ENCODE results near the gene SEMA4A. TPM values are rescaled to one million over a fixed set of nuclear protein-coding genes. Genes with fewer than 3 reads are reported as not detected.
"Not testable (repeated sequence)": the region's sequence is repeated elsewhere in the genome, so short reads cannot be mapped to it uniquely, and the experiment has no call there.

SEMA4A gene
- total RNA-seq, 3 donors from 2014 or later: 1.4 to 21.5 (median 9.2) TPM

DNA sequence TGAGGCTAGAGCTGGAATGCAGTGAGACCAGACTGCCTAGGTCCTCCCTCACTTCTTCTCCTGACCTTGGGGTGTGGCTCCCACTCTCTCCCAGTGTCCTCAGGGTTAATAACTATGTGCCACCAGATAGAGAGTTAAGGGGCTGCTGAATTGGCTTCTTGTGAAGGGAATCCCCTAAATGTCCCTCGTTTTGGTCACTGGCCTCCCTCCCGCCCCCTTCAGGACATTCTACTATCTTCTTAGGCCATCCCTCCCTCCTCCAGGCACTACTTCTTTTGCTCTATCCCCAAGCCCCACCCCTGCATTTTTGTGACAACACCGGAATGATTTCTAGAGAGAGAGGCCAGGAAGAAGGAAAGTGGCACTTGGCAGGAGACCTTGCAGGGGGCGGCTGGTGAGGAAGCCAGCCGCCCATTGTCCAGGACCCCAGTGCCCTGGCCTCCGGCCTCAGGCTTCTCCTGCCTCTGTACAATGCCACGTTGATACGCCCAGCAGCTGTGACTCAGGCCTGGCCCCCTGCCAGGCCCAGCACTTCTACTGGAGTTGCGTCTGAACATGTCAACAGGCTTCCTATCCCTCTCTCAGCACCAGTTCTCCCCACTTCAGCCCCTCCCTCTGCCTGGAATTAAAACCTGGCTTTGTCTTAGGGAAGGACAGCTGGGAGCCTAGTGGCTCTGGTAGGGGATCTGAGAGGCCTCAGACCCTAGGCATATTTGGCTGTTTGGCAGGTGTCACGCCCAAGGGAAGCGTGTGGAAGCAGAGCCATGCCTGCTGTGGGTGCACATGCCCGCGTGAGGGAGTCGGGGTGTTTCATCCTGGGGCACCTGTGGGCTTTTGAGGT, 29.8 kb upstream of the SEMA4A start:
- Histone ChIP-seq H3K27ac (peak overlapping the region; percentile 94 to 98), H3K27me3 (no peaks in the 10 kb centered on the region), H3K4me1 (peaks cover 37 to 88% of the 10 kb centered on the region in 2 donors), H3K36me3 (no peaks in the 10 kb centered on the region), H3K9me3 (no peaks in the 10 kb centered on the region), H3K4me3 (peak overlapping the region; percentile 46 to 98 (median 57))
- TF ChIP-seq POLR2AphosphoS5 (IDR thresholded peaks at IDR 0.05) (peak; percentile 74 to 84 (median 80)), POLR2A (IDR thresholded peaks at IDR 0.05) (peak; percentile 35)
- TF ChIP-seq, protein P1, sequence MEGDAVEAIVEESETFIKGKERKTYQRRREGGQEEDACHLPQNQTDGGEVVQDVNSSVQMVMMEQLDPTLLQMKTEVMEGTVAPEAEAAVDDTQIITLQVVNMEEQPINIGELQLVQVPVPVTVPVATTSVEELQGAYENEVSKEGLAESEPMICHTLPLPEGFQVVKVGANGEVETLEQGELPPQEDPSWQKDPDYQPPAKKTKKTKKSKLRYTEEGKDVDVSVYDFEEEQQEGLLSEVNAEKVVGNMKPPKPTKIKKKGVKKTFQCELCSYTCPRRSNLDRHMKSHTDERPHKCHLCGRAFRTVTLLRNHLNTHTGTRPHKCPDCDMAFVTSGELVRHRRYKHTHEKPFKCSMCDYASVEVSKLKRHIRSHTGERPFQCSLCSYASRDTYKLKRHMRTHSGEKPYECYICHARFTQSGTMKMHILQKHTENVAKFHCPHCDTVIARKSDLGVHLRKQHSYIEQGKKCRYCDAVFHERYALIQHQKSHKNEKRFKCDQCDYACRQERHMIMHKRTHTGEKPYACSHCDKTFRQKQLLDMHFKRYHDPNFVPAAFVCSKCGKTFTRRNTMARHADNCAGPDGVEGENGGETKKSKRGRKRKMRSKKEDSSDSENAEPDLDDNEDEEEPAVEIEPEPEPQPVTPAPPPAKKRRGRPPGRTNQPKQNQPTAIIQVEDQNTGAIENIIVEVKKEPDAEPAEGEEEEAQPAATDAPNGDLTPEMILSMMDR (IDR thresholded peaks at IDR 0.05): peak in 2 of 3 donors; percentile 4 to 29
- peak; percentile 96 to 99 for DNase-seq (ENCODE audit: low spot score in 2 of 2)
- intact Hi-C loops (cut with DNase I; ENCODE audit: low total_unique reads): no loop called here

DNA sequence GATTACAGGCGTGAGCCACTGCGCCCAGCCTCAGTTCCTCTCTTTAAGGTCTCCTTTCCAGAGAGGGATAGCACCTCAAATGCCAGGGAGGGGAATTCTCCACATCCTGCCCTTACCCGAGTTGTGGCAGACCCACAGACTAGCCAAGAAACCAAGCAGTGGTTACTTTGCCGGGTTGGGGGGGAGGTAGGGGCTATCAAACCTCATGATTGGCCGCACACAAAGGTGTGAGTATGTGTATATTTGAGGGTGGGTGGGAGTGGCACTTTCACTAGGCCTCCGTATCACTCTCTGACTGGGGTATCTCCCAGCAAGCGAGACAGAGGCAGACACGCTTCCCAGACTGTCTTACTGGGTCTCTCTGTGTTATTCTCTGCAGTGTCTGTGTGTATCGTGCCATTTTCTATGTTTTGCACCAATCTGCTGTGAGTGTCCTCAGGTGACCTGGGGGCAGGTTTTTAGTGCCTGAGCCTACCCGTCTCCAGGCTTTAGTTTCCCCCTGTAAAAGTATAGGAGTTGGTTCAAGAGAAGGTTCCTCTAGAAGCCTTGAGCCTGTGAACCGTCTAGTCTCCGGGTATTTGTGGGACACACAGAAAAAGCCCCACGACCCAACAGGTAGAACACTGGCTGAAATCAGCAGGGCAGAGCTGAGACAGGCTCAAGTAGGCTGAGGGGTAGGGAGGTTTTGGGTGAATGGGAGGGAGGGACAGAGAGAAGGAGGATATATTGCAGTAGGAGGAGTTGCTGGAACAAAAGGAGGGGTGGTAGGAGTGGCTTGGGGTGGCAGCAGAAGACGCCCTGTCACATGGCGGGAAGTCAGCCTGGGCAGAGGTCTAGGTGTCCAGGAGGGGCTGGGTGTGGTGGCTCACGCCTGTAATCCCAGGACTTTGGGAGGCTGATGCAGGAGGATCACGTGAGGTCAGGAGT, 28.6 kb upstream of the SEMA4A start:
- no peaks in the 10 kb centered on the region for H3K36me3 ChIP-seq
- H3K27me3 ChIP-seq: no peaks in the 10 kb centered on the region
- TF ChIP-seq POLR2A (IDR thresholded peaks at IDR 0.05) (no peak), POLR2AphosphoS5 (IDR thresholded peaks at IDR 0.05) (peak in 1 of 3 donors; percentile 75)
- TF ChIP-seq, protein P1 (IDR thresholded peaks at IDR 0.05): no peak
- peak in 1 of 2 donors; percentile 70 for DNase-seq (ENCODE audit: low spot score in 2 of 2)
- H3K9me3 ChIP-seq: no peaks in the 10 kb centered on the region
- H3K27ac ChIP-seq: peak overlapping the region; percentile 94 to 98
- intact Hi-C loops (cut with DNase I; ENCODE audit: low total_unique reads): no loop called here
- H3K4me3 ChIP-seq: peak overlapping the region; percentile 46 to 98 (median 57)
- peaks cover 49 to 85% of the 10 kb centered on the region in 2 donors for H3K4me1 ChIP-seq

DNA sequence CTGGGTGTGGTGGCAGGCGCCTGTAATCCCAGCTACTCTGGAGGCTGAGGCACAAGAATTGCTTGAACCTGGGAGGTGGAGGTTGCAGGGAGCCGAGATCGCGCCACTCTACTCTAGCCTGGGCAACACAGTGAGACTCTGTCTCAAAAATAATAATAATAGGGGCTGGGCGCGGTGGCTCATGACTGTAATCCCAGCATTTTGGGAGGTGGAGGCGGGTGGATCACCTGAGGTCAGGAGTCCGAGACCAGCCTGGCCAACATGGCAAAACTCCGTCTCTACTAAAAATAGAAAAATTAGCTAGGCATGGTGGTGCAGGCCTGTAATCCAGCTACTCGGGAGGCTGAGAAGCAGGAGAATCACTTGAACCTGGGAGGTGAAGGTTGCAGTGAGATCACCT, 27.8 kb upstream of the SEMA4A start:
- H3K36me3 ChIP-seq; DNase-seq (ENCODE audit: low spot score in 2 of 2); H3K27me3 ChIP-seq; intact Hi-C loops (cut with DNase I; ENCODE audit: low total_unique reads); H3K9me3 ChIP-seq: not testable (repeated sequence)
- Histone ChIP-seq H3K27ac (peak overlapping the region; percentile 94 to 98), H3K4me3 (peak overlapping the region in 2 of 3 donors; percentile 57 to 98), H3K4me1 (peaks cover 51 to 83% of the 10 kb centered on the region in 2 donors)

DNA sequence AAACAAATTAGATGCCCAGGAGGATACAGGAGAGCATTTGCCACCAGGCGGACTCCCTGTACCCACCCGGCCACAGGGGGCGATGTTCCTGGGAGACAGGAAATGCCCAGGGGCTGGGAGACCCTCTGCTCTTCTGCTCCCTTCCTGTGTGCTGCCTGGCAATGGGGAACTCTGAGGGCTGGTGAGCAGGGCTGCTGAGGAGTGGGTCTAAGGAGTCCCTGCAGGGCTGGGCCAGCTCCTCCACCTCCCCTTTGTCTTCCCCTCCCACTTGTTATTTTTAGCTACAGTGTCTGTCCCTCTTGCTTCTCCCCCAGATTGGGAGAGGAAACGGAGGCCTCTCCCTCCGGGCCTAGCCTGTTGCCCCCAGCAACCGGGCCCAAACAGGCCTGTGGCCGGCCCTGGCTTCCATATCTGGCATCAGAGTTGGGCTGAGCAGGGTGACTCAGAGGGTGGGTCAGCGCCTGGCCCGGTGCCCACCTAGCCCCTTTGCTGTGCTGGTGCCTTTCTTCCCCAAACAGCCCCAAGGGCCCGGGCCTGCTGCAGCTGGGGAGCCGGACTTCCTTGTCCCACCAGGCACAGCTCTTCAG, 27.2 kb upstream of the SEMA4A start:
- Histone ChIP-seq H3K36me3 (no peaks in the 10 kb centered on the region), H3K4me1 (peaks cover 51 to 83% of the 10 kb centered on the region in 2 donors), H3K9me3 (no peaks in the 10 kb centered on the region), H3K27ac (peak overlapping the region; percentile 94 to 98), H3K4me3 (peak overlapping the region; percentile 17 to 53 (median 25)), H3K27me3 (no peaks in the 10 kb centered on the region)
- intact Hi-C loops (cut with DNase I; ENCODE audit: low total_unique reads): no loop called here
- TF ChIP-seq POLR2AphosphoS5 (IDR thresholded peaks at IDR 0.05) (peak; percentile 70 to 79 (median 76)), POLR2A (IDR thresholded peaks at IDR 0.05) (no peak)
- TF ChIP-seq, protein P1 (IDR thresholded peaks at IDR 0.05): peak in 1 of 3 donors; percentile 37
- peak; percentile 85 to 87 for DNase-seq (ENCODE audit: low spot score in 2 of 2)
